ENCODE data around the gene PI4KA. TPM values are rescaled to one million over a fixed set of nuclear protein-coding genes. Genes with fewer than 3 reads are reported as not detected.

The PI4KA gene
- total RNA-seq, 1 donor from 2014 or later = 140 TPM

- no peak for TF ChIP-seq CTCF (IDR thresholded peaks at IDR 0.05; ENCODE audit: unreplicated experiment)
- Mint-ChIP-seq H3K27me3 (no peaks in the 10 kb centered on the region), H3K27ac (peak overlapping the region; percentile 56), H3K4me3 (ENCODE audit: low read depth) (no peak overlapping the region), H3K36me3 (ENCODE audit: insufficient read depth) (peaks cover 13% of the 10 kb centered on the region), H3K9me3 (ENCODE audit: low read depth) (no peaks in the 10 kb centered on the region), H3K4me1 (ENCODE audit: low read depth) (peaks cover 6% of the 10 kb centered on the region)
- no peak for DNase-seq (ENCODE audit: low spot score, unreplicated experiment)
Measured at GRCh38 chr22:20889904-20890540, 31.4 kb upstream of the PI4KA start.

GRCh38 chr22:20889025-20889704 is 30.6 kb upstream of the PI4KA start:
- TF ChIP-seq CTCF (IDR thresholded peaks at IDR 0.05; ENCODE audit: unreplicated experiment) = no peak
- Mint-ChIP-seq H3K27me3 (no peaks in the 10 kb centered on the region), H3K27ac (no peak overlapping the region), H3K9me3 (ENCODE audit: low read depth) (no peaks in the 10 kb centered on the region), H3K4me3 (ENCODE audit: low read depth) (no peak overlapping the region), H3K4me1 (ENCODE audit: low read depth) (peaks cover 6% of the 10 kb centered on the region), H3K36me3 (ENCODE audit: insufficient read depth) (peaks cover 13% of the 10 kb centered on the region)
- DNase-seq (ENCODE audit: low spot score, unreplicated experiment) = no peak

- H3K36me3 Mint-ChIP-seq (ENCODE audit: insufficient read depth) = peaks cover 18% of the 10 kb centered on the region
- no peaks in the 10 kb centered on the region for H3K27me3 Mint-ChIP-seq
- TF ChIP-seq CTCF (IDR thresholded peaks at IDR 0.05; ENCODE audit: unreplicated experiment) = no peak
- no peaks in the 10 kb centered on the region for H3K9me3 Mint-ChIP-seq (ENCODE audit: low read depth)
- peaks cover 6% of the 10 kb centered on the region for H3K4me1 Mint-ChIP-seq (ENCODE audit: low read depth)
- H3K4me3 Mint-ChIP-seq (ENCODE audit: low read depth) = no peak overlapping the region
- no peak for DNase-seq (ENCODE audit: low spot score, unreplicated experiment)
- H3K27ac Mint-ChIP-seq = peak overlapping the region; percentile 48
Measured at GRCh38 chr22:20887375-20887774, 28.8 kb upstream of the PI4KA start.

- Mint-ChIP-seq H3K9me3 (ENCODE audit: low read depth) (no peaks in the 10 kb centered on the region), H3K4me3 (ENCODE audit: low read depth) (no peak overlapping the region), H3K27ac (peak overlapping the region; percentile 92), H3K36me3 (ENCODE audit: insufficient read depth) (peaks cover 22% of the 10 kb centered on the region), H3K27me3 (no peaks in the 10 kb centered on the region), H3K4me1 (ENCODE audit: low read depth) (peaks cover 6% of the 10 kb centered on the region)
- DNase-seq (ENCODE audit: low spot score, unreplicated experiment) = peak; percentile 74
- peak; percentile 92 for TF ChIP-seq CTCF (IDR thresholded peaks at IDR 0.05; ENCODE audit: unreplicated experiment)
Measured at GRCh38 chr22:20885557-20886323, 27.1 kb upstream of the PI4KA start.

- no peak for DNase-seq (ENCODE audit: low spot score, unreplicated experiment)
- Mint-ChIP-seq H3K4me3 (ENCODE audit: low read depth) (no peak overlapping the region), H3K36me3 (ENCODE audit: insufficient read depth) (peaks cover 24% of the 10 kb centered on the region), H3K9me3 (ENCODE audit: low read depth) (no peaks in the 10 kb centered on the region), H3K4me1 (ENCODE audit: low read depth) (peaks cover 6% of the 10 kb centered on the region), H3K27me3 (no peaks in the 10 kb centered on the region), H3K27ac (peak overlapping the region; percentile 92)
- no peak for TF ChIP-seq CTCF (IDR thresholded peaks at IDR 0.05; ENCODE audit: unreplicated experiment)
Measured at GRCh38 chr22:20885017-20885556, 26.5 kb upstream of the PI4KA start.

Data from progenitor cell of endocrine pancreas (in vitro differentiated cells).